ENCODE measurements around the gene FAM13A.

Gene FAM13A

DNA sequence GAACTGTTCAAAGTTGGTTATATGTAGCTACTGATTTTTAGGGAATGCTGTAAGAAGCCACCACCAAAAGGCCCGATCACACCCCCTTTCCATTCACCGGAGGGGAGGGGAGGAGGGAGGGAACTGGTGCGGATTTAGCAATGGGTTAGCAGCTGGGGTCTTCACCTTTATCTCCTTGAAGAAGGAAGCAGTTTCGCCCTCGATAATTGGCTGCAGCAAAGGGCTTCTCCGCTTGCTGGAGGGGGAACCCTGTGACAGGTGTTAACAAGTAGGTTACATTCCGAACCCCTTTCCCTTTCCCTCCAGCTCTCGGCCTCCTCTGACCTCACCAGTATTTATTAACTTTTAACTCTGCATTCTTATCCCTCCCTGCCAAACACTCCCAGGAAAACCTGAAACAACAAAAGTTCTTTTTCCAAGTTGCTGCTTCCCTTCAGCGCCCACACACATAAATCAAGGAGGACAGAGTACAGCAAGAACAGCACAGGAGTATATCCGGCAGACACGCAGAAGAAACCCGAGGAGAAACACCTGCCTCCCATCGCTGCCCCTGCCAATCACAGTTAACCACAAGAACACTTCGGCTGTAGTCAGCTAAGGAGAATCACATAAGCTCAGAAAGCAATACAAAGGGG, 319.6 kb downstream of the FAM13A start:
- peak; percentile 8 for DNase-seq

DNA sequence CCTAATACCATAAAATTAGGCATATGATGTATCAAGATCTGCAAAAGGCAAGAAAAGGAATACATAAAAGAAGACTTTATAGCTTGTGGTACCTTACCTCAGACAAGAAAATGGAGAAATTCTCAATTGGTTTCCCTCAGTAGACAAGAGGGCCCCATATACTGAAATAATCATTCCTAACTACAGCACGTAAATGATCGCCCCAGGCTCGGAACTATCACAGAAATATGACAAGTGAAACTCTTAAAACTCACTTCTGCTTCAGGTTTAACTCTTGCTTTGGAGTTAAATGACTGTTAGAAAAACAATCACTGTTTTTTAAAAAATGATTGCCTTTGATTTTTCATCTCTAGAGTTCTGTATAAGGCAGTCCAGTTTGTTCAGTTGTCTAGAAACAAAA, 320.7 kb downstream of the FAM13A start:
- no peak for DNase-seq

DNA sequence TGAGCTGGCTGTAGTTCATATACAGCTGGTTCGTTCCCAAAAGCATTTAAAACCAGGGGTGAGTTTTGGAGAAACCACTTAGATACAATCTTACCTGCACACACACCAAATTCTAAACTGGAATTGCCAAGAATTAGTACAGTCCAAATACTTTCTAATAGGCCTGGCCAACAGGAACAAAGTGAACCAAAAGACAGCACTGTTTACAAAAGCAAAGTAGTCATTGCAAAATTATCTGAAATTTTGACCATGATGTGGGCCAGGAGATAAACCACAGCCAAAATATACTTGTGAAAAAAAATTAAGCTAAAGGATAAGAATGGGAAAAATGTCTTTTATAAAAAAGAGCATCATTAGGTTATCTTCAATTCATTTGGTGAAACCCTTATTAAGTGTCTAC, 321.4 kb downstream of the FAM13A start:
- no peak for DNase-seq

DNA sequence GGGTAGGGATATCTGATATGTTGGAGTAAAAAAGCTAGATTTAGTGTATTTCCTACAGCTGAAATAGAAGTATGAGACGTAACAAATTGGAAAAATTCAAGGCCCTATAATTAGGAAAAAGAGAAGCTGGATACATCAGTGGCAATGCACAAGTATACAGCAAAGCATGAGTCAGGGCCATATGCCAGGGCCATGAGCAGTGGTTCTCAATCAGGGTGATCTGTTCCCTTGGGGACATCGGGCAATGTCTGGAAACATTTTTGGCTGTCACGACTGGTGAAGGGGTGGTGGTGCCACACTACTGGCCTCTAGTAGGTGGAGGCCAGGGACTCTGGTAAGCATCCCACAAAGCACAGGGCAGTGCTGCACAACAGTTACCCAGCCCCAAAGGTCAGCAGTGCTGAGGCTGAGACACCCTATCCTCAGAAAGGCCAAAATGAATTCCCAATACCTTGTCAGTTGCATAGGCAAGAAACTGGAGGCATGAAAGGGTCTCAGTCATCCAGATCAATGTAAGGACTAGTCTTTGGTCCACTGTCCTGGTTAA, 322.5 kb downstream of the FAM13A start:
- no peak for DNase-seq

DNA sequence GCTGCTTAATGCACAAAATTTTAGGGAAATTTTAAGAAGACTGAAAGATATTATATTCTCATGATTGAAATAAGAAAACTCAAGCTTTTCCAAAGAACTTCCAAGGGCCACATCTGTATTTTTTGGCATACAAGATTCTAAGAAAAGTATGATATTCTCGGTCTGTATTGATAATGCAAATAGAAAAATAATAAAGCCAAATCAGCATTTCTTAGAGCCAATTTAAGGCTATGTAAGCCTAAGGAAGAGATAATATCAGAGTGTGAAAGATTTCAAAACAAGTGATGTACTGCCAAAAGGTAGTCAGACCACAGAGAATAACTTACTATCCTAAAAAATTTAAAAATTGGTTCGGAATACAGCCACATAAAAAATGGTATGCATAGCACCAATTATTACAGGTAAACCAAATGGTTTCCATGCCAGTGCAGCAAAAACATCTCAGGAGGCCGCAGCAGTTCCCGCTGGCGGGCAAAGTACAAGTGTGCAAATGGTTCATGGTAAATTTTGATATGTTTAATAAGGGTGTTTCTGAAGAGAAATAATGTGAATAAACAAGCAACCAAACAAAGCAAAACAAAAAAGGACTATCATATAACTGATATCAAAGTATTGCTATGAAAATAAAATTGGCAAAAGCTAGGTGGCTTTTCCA, 324.1 kb downstream of the FAM13A start:
- DNase-seq, result no peak

DNA sequence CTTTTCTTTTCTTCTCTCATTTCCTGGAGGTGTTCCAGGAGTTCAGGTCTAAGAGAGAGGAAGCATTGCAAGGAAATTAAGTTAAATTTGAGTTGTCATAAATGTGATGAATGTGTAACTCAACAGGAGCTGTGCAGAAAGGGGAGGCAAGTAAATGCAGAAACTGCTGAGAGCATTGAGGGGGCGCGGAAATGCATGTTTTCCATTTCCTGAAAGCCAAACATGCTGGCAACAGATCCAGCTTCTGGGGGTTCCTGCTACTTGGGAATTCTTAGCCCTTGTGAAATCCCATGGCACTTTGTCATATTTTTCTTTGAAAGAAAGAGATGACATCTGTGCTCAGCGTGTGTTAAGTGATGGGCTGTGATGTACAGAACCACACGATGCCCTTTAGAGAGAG, 325.6 kb downstream of the FAM13A start:
- DNase-seq, result no peak

DNA sequence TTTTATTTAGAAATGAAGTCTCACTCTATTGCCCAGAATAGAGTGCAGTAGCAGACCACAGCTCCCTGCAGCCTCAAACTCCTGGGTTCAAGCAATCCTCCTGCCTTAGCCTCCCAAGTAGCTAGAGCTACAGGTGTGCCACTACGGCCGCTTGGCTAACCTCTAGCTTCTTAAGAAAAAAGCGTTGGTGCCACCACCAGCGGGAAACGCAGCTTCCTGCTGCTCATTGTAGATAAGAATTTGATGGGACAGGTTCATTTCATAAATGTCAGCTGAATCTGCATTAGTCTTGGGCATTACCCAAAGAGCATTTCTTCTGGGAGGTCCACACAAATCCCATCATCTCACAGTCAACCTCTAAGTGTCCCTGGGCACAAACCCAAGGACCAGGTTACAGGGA, 326.2 kb downstream of the FAM13A start:
- no peak for DNase-seq

DNA sequence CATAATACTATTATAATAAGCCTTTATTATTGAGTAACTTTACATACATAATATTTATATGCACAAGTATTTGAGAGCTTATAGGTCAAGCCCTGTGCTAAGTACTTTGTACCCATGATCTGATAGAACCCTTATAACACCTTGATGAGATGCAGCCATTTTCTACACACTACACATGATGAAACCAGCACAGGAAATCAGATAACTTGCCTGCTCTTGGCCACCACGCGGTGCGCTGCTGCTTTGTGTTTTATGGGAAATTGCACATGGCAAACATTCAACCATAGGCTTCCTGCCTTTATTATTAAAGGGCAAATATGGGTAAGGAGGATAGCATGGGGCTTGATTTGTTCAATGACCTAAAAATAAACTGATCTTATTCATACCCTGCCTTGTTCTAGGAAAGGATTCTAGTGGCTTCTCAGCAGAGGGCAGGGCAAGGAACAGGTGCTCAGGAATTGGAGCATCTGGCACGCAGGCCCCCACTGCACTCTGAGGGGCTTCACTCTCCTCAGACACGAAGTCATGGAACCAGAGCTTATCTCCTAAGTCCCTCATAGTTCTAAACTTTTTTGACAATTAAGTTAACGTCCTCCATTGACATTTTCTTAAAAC, 327.7 kb downstream of the FAM13A start:
- DNase-seq, result no peak

DNA sequence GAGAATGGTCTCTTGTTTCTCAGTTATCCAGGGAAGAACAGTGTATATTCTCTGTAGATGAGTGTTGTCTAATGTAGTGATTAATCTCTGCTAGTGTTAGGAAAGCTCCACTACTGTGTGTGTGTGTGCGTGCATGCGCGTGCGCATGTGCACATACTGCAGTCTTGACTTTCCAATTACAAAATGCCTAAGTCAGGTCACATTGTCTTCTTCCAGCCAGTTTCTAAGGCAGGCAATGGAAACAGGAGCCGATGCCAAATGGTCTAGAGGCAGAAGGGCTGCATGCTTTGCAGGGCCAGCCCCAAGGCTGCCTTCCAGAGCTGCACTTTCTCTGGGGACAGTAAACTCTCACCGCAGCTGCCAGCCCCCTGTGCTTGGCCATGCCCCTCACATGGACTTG, 328.8 kb downstream of the FAM13A start:
- DNase-seq, result no peak

DNA sequence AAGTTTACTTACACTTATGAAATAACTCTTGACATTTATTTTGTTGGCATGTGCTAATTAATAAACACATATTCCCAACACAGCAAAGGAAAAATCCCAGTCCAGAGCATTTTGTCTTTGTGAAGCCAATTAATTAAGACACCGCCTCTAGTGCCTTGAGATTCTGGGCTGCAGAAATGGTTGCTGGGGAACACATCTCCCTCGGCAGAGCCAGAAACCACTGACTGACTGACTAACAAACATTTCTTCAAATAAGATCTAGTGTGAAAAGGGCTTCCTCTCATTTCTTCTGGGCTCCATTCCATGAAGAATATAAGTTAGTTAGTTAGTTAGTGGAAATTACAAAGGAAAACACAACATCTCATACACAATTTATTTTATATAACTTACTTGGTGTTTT, 331.0 kb downstream of the FAM13A start:
- no peak for DNase-seq

DNA sequence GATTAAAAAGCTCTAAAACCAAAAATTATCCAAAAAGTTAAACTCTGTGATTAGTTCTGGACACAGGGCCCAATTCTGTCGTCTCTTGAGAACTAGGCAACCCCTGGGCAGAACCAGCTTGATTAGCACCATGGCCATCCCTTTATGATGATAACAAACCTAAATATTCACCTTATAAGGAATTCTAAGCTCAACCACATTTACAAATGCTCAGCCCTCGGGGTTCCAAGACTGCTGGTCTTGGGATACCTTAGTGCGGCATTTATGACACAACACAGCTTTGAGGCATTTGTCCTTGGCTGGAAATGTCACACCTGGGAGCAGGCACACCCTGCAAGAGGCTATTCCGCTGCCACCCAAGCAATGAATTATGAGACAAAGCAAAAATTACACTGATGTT, 331.8 kb downstream of the FAM13A start:
- no peak for DNase-seq

DNA sequence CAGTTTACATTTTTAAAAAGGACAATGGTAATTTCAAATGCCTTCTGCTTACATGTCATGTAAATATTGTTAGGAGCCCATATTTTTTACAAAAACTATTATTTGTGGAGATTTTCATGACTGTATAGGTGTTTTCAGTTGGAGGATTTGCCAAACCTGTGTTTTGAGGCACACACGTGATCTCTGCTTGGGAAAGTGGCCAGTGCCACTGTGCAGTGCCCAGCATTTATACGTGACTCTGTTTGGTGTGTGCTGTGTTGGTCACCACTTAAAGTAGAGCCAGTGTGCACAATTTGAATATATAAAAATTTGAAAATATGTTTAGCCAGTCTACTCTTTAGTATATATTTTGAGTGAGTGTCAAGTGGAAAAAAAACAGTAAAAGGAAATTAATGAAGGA, 332.6 kb downstream of the FAM13A start:
- DNase-seq, result no peak

DNA sequence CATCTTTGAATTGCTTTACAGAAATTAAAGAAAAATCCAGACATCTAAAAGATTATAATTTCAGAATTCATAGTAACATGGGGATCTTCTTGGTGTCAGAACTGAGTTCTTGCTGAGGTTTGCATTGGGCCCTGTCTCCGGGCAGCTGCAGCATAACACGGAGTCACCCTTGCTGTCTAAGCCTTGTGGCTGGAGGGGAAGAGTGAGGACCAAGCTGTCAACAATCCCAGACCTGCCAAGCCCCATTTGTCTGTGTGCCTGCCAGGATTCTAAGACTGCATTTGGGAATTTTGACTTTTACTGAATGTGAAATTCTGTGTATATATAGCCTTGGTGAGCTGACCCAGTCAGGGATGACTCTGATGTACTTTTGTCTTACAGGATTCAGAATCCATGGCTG, 334.2 kb downstream of the FAM13A start:
- DNase-seq, result no peak

DNA sequence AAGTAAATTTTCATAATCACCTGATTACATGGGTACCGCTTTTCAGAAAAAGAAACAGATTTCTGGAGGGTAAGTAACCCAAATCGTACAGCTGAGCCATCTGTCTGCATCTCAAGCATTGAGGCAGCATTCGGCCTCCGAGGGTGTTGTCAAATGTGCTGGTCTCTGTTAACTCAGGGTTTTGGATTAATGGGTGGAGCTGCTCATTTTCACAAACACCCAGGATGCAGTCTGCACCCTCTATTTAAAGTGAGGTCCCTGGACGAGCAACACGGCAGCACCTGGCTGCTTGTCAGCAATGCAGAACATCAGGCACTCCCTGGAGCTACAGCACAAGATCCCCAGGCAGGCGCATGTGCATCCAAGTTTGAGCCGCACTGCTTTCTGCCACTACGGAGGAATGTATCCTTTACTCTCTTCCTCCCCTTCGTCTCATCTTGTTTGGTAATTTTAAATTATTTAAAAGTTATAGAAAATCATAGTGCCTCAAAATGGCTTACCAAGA, 334.7 kb downstream of the FAM13A start:
- DNase-seq, result no peak

DNA sequence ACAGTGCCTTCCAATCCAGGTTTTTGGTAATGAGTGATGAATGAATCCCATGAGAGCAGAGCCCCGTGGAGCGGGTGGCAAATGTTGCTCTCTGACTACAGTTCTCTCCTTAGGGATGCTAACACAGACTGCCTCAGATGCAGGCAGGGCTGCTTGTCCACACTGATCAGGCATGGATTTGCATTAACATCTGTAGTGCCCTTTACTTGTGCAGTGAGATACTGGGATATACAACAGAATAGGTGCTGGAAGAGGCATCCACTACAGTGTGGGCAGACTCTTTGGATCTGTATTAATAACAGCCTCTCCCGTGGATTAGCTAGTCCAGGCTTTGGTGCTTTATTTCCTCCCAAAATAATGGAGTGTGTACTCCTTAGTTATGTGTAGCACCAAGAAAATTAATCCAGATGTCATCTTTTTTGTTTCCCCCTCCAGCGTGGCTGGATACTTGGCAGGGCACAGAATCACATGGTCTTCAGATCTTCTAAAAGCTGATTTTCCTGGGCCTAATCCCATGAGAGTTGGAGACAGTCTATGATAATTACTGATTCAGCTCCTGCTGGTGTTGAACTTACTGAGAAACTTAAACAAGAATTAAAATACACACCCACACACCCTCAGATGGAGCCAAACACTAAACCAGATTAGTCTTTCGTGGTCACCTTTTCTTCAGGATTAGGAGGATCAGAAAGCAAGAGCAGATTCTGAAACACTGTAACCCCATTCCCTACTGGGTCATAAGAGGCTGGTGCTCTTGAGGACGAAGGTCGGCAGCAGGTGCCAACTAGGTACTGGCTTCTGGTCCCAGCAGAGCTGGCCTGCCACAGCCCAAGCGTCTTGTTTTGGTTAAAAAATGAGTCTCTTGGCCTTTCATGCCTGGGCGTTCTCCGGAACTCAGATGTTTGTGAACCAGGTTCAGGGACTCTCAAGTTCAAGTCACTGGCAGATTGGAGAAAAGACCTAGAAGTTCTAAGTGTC, 336.2 kb downstream of the FAM13A start:
- no peak for DNase-seq

DNA sequence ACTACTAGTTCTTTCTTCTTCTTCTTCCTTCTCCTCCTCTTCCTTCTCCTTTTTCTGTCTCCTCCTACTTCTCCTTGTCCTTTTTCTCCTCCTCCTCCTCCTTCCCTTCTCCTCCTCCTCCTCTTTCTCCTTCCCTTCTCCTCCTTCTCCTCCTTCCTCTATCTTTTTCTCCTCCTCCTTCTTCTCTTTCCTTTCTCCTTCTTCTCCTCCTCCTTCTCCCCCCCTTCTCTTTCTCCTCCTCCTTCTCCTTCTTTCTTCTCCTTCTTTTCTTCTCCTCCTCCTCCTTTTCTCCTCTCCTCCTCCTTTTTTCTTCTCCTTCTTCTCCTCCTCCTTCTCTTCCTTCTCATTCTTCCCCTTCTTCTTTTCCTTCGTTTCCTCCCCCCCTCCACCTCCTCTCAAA, 337.6 kb downstream of the FAM13A start:
- no peak for DNase-seq

DNA sequence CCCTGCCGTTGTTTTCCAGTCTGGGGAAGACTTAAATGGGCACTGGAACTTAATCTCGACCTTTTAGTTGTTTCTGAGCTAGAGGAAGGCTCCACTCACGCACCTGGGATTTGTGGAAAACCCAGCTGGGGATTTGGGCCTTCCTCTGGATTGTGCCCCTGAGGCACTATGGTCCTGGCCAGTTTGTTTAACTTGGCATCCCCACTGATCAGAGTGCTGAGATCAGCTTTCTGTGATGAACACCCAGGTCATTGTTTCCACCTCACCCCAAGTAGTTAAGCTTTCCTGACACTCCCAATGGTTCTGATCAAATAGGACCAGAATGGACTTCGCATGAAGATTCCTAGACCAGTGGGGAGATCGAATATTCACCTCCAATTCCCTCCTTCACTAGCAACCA, 338.9 kb downstream of the FAM13A start:
- no peak for DNase-seq

DNA sequence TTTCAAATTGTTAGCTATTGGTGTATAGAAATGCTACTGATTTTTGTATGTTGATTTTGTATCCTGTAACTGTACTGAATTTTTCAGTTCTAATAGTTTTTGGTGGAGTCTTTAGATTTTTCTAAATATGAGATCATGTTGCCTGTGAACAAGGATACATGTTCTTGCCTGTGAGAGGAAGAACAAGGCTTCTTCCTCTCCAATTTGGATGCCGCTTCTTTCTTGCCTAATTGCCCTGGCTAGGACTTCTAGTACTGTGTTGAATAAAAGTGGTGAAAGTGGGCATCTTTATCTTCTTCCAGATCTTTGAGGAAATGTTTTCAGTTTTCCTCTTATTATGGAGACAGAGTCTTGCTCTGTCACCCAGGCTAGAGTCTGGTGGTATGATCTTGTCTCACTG, 343.2 kb downstream of the FAM13A start:
- DNase-seq, result no peak

DNA sequence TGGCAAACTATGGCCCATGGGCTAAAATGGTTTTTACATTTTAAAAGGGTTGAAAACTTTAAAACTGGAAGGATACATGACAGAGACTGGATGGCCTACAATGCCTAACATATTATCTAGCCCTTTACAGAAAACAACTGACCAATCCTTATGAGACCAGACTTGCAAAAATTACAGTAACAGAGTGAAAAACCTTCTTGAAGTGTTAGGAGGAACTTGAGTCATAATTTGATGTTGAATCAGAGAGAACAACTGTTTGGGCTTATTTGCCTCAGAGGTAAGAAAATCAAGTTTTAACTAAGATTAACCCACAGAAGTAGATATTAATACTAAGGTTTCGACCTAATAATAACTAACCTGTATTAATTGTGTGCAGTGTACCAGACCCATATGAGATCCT, 347.0 kb downstream of the FAM13A start:
- no peak for DNase-seq

DNA sequence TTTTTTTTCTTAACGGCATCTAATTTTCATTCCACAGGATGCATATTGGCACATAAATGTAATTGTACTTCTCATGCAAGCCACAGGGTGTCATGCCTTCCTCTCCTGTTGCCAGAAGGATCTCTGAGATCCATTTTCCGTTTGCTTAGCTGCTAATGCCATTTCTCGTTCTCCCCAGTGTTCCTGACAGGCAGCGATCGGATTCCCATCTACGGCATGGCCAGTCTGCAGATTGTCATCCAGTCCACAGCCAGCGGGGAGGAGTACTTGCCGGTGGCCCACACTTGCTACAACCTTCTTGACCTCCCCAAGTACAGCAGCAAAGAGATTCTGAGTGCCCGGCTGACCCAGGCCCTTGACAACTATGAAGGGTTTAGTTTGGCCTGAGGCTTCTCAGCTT, 350.4 kb downstream of the FAM13A start:
- DNase-seq, result no peak

DNA sequence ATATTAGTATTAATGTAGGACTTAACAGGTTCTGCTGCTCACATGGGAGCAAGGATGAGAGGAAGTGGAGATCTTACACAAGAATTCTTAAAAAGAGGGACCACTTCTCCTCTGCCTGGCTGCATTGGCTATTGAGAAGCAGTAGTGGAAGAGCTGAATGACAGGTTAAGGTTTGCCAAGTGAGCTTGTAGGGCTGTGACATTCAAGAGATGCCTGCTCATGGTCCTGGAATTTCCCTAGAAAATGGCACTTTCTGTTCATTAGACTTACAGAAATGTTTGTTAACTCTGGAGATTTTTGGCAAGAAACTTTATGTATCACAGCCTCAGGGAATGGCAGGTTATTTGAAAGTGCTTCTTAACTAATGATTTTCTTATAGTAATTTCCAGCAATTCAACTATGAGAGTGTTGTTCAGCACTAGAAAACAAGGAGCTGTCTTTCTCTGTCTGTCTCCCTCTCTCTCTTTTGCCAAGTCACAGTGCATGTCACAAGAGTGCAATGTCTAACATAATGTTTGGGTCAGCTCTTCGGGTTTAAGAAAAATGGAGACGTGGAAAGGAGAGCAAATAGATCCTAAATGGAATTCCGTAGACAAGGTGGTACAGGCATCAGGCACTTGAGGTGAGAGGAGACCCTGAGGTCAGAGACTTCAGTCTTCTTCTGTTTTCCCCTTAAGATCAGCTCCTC, 351.0 kb downstream of the FAM13A start:
- DNase-seq, result no peak

DNA sequence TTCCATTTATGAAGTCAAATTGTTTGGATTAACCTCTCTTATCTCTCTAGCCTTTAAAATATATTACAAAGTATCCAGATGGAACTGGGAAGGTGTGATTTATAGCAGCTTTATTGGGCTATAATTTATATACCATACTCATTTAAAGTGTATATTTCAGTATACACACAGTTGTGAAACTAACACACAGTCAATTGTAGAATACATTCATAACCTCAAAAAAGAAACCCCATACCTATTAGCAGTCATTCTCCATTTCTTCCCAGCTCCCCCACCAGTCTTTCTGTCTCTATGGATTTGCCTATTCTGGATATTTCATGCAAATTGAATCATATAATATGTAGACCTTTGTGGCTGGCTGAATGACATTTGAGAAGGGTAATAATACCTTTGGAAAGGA, 351.8 kb downstream of the FAM13A start:
- no peak for DNase-seq
